Measurements from ENCODE around the gene RNF207.

RNF207 gene

GRCh38 chr1:6234502-6235295, 28.8 kb downstream of the RNF207 start:
- no peak for DNase-seq

DNA sequence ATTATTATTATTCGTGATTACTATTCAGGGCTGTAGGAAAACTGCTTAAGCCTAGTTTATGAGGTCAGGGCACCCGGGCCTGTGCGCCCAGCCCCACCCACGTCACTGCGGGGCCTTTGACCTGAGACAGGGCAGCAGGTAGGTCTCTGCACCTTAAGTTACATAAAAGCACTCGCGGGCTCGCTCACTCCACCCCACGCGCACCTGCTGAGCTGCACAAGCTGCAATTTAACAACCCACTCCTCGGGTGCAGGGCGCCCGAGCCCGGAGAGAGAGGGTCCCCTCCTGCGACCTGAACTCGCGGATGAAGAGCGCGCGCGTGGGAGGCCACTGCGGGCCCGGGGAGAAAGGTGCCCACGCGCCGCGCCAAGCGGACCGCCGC, 29.4 kb downstream of the RNF207 start:
- DNase-seq: no peak

- no peak for DNase-seq
Observed at GRCh38 chr1:6237093-6237492, 31.2 kb downstream of the RNF207 start.

DNA sequence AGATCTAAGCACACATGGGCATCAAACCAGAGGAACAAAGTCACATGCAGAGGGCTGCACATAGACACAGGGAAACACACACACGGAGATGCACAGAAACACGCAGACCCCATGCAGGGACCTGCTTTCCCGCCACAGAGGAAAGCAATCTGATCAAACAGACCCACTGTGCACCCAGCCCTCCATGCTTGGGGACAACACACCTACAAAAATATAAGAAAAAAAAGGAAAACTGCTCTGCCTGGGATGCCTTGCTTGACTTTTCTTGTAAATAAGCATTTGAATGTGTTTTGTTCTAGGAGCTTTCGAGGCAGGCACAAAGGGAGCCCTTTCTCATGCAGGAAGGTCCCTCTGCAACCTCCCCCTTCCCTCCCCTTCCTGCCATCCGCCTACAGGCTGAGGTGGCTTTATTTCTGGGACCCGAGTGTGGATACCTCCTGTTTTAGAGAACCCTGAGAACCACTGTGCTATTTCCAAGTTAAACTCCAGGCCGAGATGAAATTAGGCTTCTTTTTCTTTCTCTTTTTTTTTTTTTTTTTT, 33.4 kb downstream of the RNF207 start:
- no peak for DNase-seq

DNA sequence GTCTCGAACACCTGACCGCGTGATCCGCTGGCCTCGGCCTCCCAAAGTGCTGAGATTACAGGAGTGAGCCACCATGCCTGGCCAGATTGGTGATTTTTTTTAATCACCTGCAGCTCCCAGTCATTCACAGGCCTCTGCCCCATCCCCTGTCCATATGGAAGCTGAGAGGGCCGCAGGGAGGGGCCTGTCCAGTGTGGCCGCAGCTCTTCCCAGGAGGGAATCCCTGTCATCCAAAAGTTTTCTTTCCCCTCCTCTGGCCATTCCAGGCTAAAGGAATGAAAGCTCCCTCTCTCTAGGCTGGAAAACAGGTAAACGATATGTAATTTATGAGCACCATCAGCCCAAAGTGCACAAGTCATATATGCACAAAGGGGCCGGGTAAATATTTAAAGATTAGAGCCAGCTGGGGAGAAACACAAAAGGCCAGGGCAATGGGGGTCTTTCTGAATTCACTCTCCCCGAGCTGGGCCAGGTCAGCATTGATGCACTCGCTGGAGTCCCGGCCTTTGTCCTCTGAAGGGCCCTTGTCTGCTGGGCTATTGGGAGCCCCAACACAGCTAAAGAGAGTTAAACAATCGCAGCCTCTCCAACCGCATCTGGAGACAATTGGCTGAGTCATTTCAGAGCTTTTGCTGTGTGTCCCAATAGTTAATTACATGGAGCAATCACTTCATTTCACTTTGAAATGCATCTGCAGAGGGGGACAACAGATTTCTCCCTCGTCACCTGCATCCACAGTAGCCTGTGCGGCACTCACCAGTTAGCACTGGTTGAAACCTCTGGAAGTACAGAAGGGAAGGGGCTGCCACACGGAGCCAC, 34.2 kb downstream of the RNF207 start:
- DNase-seq: no peak

DNA sequence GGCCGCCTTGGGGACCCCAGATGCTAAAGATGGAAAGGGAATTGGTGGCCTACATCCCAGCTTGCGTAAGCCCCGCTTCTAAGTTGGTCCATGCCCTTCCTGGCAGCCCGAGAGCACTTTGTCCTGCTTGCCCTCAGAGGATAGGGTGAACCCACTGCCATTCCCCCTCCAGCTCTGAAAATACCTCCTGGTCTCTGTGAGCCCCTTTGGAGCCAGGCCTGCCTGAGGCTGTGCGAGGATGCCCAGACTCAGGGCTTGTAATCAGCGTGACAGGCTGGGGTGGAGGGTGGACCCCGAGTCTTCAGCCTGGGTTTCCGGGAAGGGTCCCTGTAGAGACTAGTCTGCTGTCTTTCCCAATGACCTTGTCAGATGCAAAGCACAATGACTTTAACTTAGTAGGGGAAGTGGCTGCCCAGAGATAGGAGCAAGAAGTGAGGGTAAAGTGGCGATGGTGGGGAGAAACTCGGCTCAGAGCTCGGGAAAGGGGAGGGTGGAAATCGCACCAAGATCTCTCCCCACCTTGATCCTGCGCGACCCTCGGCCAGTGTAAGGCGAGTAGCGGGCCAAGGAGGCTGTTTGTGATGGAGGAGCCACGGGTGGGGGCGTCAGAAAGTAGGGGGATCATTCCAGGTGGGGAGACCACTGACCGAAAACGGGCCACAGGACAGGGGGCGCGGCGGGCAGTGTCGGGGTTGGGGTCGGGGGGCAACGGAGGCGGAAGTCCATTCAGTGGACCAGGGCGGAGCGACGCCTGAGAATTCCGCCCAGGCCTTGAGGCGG, 35.4 kb downstream of the RNF207 start:
- DNase-seq: no peak

GRCh38 chr1:6241887-6242740, 36.2 kb downstream of the RNF207 start:
- no peak for DNase-seq

GRCh38 chr1:6243053-6243834, 37.3 kb downstream of the RNF207 start:
- DNase-seq: no peak

- DNase-seq: no peak
Observed at GRCh38 chr1:6243993-6244392, 38.1 kb downstream of the RNF207 start, which contains the start of gene HES3. Gene HES3, plus strand, starts transcription at chr1:6244179. Its CDS starts 187 bp downstream, at chr1:6244366.

DNA sequence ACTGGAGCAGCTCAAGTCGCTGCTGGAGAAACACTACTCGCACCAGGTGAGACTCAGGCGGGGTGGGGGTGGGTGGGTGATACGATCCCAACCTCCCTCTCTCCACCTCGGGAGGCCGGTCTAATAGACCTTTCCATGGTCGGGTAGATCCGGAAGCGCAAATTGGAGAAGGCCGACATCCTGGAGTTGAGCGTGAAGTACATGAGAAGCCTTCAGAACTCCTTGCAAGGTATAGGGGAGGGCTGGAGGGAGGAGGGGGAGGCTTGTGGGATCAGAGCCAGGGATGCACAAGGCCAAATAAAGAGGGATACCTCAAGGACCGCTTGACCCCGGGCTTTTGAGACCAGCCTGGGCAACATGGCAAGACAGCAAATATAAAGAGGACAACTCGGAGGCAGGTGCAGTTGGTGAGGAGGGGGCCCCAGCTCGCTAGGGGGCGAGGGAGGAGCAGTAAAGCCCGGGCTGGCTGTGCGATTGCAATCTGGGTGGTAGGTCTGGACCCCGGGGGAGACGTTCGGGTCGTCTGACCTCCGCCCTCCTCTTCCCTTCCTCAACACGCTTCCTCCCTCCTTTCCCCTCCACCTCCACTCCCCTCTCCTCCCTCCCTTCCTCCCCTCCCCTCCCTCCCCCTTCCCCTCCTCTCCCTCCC, 38.6 kb downstream of the RNF207 start:
- DNase-seq: no peak

DNA sequence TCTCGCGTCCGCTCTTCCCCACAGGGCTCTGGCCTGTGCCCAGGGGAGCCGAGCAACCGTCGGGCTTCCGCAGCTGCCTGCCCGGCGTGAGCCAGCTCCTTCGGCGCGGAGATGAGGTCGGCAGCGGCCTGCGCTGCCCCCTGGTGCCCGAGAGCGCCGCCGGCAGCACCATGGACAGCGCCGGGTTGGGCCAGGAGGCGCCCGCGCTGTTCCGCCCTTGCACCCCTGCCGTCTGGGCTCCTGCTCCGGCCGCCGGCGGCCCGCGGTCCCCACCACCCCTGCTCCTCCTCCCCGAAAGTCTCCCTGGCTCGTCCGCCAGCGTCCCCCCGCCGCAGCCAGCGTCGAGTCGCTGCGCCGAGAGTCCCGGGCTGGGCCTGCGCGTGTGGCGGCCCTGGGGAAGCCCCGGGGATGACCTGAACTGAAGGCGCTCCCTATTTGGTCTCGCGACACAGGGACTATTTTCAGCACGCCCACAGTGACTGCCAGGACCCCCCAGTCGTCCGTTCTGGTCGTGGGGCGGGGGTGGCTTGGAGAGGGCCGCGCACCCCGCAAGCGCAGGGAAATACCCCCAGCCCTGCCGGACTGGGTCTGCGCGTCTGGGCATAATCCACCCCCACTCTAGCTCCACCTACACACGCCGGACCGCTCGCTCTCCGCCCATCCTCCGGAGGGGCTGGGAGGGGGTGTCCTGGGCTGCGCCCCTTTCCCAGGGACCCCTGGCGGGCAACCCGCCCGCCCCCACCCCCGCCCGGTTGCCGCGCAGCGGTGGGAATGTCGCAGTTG, 39.4 kb downstream of the RNF207 start:
- peak; percentile 67 for DNase-seq

- DNase-seq: no peak
Observed at GRCh38 chr1:6245869-6246496, 40.1 kb downstream of the RNF207 start.

GRCh38 chr1:6246497-6247467, 40.9 kb downstream of the RNF207 start:
- DNase-seq: peak; percentile 59

GRCh38 chr1:6247651-6248050, 41.7 kb downstream of the RNF207 start:
- DNase-seq: no peak

- no peak for DNase-seq
Observed at GRCh38 chr1:6248161-6248776, 42.4 kb downstream of the RNF207 start.

GRCh38 chr1:6248932-6249738, 43.2 kb downstream of the RNF207 start:
- no peak for DNase-seq

Measured in activated effector memory CD4-positive, alpha-beta T cell treated with Interleukin-2 at 50 U/mL for 16 hours (primary cell).